ENCODE results near the gene CCDC106.

GRCh38 chr19:55620410-55621204, 27.4 kb upstream of the CCDC106 start:
- TF ChIP-seq CTCF (conservative IDR thresholded peaks at IDR 0.05 in 1 of 2, IDR thresholded peaks at IDR 0.05 in 1 of 2; ENCODE audit: extremely low read depth in 1 of 2, insufficient read depth in 1 of 2, low read depth in 1 of 2, low read length in 2 of 2): no peak
- no peak for TF ChIP-seq EZH2 (IDR thresholded peaks at IDR 0.05; ENCODE audit: borderline replicate concordance, low read length)

Data from mammary epithelial cell (primary cell).